Keratinocyte (primary cell): ENCODE data around the gene PTPRN2.

Experiments used
- EZH2 ChIP-seq: IDR thresholded peaks from one replicate; pipeline ENCODE4 v1.6.1; 2012; ENCODE audit warnings: inconsistent platforms, mild to moderate bottlenecking, low read length, moderate library complexity
- TF ChIP-seq, protein P1 (sequence below), 3 experiments: IDR thresholded peaks in 1 of 3; conservative IDR thresholded peaks in 1 of 3; optimal IDR thresholded peaks in 1 of 3; 2 replicates in 2 of 3; 3 replicates in 1 of 3; pipeline versions ENCODE3 to v1.5.1; 2011; ENCODE audit warnings: low read length in 3 of 3, mild to moderate bottlenecking in 3 of 3, moderate library complexity in 2 of 3, control low read depth in 1 of 3, inconsistent platforms in 1 of 3; ENCODE audit not compliant: insufficient read depth in 2 of 3; ENCODE audit errors: extremely low read depth in 1 of 3

DNA sequence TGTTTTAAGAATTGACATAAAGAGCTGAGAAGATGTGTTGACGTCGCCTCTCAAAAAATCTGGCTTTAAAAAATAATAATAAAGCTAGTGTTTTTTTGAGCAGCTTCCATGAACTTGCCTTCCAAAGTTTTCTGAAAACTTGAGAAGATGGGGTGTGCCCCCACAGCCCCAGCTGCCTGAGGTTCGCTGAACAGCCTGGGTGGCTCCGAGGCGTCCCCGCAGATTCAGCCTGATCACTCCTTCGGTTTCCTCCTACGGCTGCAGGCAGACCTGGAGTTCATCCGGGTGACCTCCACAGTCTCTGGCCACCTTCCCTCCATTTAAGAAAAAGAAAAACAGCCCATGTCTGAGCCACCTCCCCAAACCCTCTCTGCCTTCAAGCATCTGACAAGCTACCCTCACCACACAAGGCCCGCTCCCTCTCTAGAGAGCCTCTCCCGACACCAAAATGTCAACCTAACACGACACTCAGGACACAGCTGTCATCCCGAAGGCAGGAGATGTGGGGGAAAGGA is 177.8 kb downstream of the PTPRN2 start:
- TF ChIP-seq EZH2 = no peak
- TF ChIP-seq, protein P1, sequence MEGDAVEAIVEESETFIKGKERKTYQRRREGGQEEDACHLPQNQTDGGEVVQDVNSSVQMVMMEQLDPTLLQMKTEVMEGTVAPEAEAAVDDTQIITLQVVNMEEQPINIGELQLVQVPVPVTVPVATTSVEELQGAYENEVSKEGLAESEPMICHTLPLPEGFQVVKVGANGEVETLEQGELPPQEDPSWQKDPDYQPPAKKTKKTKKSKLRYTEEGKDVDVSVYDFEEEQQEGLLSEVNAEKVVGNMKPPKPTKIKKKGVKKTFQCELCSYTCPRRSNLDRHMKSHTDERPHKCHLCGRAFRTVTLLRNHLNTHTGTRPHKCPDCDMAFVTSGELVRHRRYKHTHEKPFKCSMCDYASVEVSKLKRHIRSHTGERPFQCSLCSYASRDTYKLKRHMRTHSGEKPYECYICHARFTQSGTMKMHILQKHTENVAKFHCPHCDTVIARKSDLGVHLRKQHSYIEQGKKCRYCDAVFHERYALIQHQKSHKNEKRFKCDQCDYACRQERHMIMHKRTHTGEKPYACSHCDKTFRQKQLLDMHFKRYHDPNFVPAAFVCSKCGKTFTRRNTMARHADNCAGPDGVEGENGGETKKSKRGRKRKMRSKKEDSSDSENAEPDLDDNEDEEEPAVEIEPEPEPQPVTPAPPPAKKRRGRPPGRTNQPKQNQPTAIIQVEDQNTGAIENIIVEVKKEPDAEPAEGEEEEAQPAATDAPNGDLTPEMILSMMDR (optimal IDR thresholded peaks at IDR 0.05 in 1 of 3, IDR thresholded peaks at IDR 0.05 in 1 of 3, conservative IDR thresholded peaks at IDR 0.05 in 1 of 3; ENCODE audit: extremely low read depth in 1 of 3, insufficient read depth in 2 of 3, low read length in 3 of 3) = no peak
